Smooth muscle cell (in vitro differentiated cells): ENCODE measurements around the gene TUFT1. TPM values are rescaled to one million over a fixed set of nuclear protein-coding genes. Genes with fewer than 3 reads are reported as not detected.

Source experiments
- DNase-seq: peaks from one replicate; lab custom pipeline; 2025; ENCODE audit not compliant: unreplicated experiment; lab: John Stamatoyannopoulos, UW
- H2AFZ ChIP-seq: fragments of 200-600 bp; sonication (generic); 2 replicates; pipeline ENCODE4 v1.6.0; 2016; ENCODE audit warnings: antibody characterized with exemption, low read depth, mild to moderate bottlenecking
- H3F3A ChIP-seq: fragments of 200-600 bp; sonication (generic); 2 replicates; pipeline ENCODE4 v1.6.0; 2017; ENCODE audit warnings: antibody characterized with exemption, low read depth
- H3K27ac ChIP-seq: fragments of 200-600 bp; sonication (generic); 2 replicates; pipeline ENCODE4 v1.5.1; 2016; ENCODE audit warnings: low read depth, mild to moderate bottlenecking
- H3K27me3 ChIP-seq: fragments of 200-600 bp; sonication (generic); 2 replicates; pipeline ENCODE4 v1.6.1; 2016; ENCODE audit warnings: low read depth, mild to moderate bottlenecking
- H3K36me3 ChIP-seq: fragments of 200-600 bp; sonication (generic); 2 replicates; pipeline ENCODE4 v1.5.1; 2016; ENCODE audit warnings: low read depth
- H3K4me1 ChIP-seq: fragments of 200-600 bp; sonication (generic); 2 replicates; pipeline ENCODE4 v1.5.1; 2016; ENCODE audit warnings: low read depth
- H3K4me2 ChIP-seq: fragments of 200-600 bp; sonication (generic); 2 replicates; pipeline ENCODE4 v1.6.0; 2016; ENCODE audit warnings: mild to moderate bottlenecking
- H3K4me3 ChIP-seq: fragments of 200-600 bp; sonication (generic); 2 replicates; pipeline ENCODE4 v1.5.1; 2016; ENCODE audit warnings: mild to moderate bottlenecking
- H3K79me2 ChIP-seq: fragments of 200-600 bp; sonication (generic); 2 replicates; pipeline ENCODE4 v1.6.0; 2016; ENCODE audit warnings: low read depth, mild to moderate bottlenecking
- H3K9ac ChIP-seq: fragments of 200-600 bp; sonication (generic); 2 replicates; pipeline ENCODE4 v1.6.0; 2016; ENCODE audit warnings: low read depth
- H3K9me3 ChIP-seq: fragments of 200-600 bp; sonication (generic); replicated peaks from 2 replicates; pipeline ENCODE4 v1.5.1; 2016; ENCODE audit warnings: low read depth
- H4K20me1 ChIP-seq: fragments of 200-600 bp; sonication (generic); 2 replicates; pipeline ENCODE4 v1.6.0; 2016; ENCODE audit warnings: low read depth
- CTCF ChIP-seq: fragments of 200-600 bp; sonication (generic); IDR thresholded peaks from 2 replicates; pipeline ENCODE4 v1.5.1; 2017; ENCODE audit warnings: borderline replicate concordance, mild to moderate bottlenecking, antibody characterized with exemption; ENCODE audit not compliant: insufficient read depth, poor library complexity, severe bottlenecking
- WGBS: methylation state at CpG from one replicate; pipeline ENCODE4 v1.1.7; 2016; ENCODE audit warnings: low lambda C conversion rate; 5-methylcytosine and 5-hydroxymethylcytosine counted together
- polyA plus RNA-seq: library from polyadenylated mRNA; unstranded; fragments of >200 nt; fragmentation: Nextera tagmentation; extraction: Ambion mirVana; gene quantifications from 2 replicates; pipeline ENCODE4 v1.2.1, GENCODE V29; 2016
- total RNA-seq: library from RNA; depleted of rRNA; stranded (reverse); fragments of >200 nt; gene quantifications from 2 replicates; pipeline ENCODE4 v1.2.3, GENCODE V29; 2014

The TUFT1 gene
- total and polyA plus RNA-seq, 2 experiments from 2014 or later = 15.1 to 20.0 TPM

DNA sequence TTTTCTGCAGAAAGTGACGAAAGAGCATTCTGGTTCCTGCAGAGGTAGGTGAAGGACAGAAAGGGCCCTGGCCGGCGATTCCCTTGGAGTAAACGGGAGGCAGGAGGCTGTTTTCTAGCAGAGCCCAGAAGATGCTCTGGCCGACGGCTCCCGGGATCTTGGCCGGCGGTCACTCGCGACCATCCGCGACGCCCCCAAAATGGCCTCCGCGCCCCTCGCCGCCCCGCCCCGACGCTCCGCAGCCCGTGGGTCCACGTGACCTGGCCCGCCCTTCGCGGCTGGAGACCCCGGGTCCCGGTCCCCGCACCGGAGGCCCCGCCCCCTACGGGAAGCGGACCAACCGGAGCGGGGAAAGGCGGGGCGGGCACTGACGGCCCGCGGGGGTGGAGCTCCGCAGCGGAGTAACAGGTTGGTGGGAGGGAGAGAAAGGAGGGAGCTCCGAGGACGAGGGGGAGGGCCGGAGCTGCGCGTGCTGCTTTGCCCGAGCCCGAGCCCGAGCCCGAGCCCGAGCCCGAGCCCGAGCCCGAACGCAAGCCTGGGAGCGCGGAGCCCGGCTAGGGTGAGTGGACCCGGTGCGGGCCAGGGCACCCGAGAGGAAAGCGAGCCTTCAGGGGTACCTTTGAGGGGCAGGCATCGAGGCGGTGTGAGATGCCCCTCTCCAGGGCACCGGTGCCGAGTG lies 29.0 kb upstream of the TUFT1 start, which contains the start of gene CGN:
TSS of gene CGN (plus strand) at position 431 of the 679 bp plus-strand sequence. CDS start 7,133 bp downstream, outside the sequence.
- H3K36me3 ChIP-seq = no peaks in the 10 kb centered on the region
- peaks cover 4% of the 10 kb centered on the region for H3F3A ChIP-seq
- H3K79me2 ChIP-seq = no peaks in the 10 kb centered on the region
- peaks cover 29% of the 10 kb centered on the region for H3K4me1 ChIP-seq
- H3K27me3 ChIP-seq = peaks cover 5% of the 10 kb centered on the region
- 2% methylated on average over 26 of the region's 68 CpGs for WGBS
- no peak for TF ChIP-seq CTCF
- H3K4me2 ChIP-seq = peak within 1 kb of the TSS; percentile 89
- peak within 1 kb of the TSS; percentile 14 for H2AFZ ChIP-seq
- DNase-seq = peak; percentile 20
- no peak within 1 kb of the TSS for H3K9ac ChIP-seq
- no peaks in the 10 kb centered on the region for H3K9me3 ChIP-seq
- H3K27ac ChIP-seq = no peak within 1 kb of the TSS
- no peaks in the 10 kb centered on the region for H4K20me1 ChIP-seq
- H3K4me3 ChIP-seq = peak within 1 kb of the TSS; percentile 62

DNA sequence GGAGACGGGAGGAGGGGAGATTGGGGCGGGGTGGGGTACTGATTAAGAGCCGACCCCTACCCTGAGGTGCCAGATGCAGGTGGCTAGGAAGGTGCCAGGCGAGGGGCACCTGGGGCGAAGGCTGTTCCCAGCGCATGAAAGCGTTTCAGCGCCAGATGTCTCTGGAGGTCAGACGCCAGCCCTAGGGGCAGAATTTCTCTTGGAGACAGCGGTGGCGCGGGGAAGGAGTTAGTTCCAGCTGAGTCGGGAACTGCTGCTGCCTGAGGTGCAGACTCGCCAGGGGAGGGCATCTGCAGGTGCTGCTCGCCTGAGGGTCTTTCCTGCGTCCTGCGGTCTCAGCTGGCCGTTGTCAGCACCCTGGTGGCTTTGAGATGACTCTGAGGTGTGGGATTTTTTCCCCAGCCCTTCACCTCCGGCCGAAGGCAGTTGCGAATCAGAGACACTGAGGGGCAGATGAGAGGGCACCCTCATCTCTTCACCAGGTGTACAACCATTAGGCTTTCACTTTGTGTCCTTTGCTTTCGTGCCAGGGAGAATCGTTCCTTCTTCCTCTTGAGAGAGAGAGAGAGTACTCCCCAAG lies 28.4 kb upstream of the TUFT1 start:
- TF ChIP-seq CTCF = no peak
- H3K79me2 ChIP-seq = no peaks in the 10 kb centered on the region
- DNase-seq = no peak
- H3K36me3 ChIP-seq = no peaks in the 10 kb centered on the region
- H3F3A ChIP-seq = peaks cover 4% of the 10 kb centered on the region
- H2AFZ ChIP-seq = no peak overlapping the region
- no peaks in the 10 kb centered on the region for H3K9me3 ChIP-seq
- no peak overlapping the region for H3K9ac ChIP-seq
- peak overlapping the region; percentile 89 for H3K4me2 ChIP-seq
- peaks cover 29% of the 10 kb centered on the region for H3K4me1 ChIP-seq
- H3K27ac ChIP-seq = no peak overlapping the region
- no peaks in the 10 kb centered on the region for H4K20me1 ChIP-seq
- H3K27me3 ChIP-seq = peaks cover 5% of the 10 kb centered on the region
- peak overlapping the region; percentile 62 for H3K4me3 ChIP-seq
- 3% methylated on average over 15 of the region's 23 CpGs for WGBS

DNA sequence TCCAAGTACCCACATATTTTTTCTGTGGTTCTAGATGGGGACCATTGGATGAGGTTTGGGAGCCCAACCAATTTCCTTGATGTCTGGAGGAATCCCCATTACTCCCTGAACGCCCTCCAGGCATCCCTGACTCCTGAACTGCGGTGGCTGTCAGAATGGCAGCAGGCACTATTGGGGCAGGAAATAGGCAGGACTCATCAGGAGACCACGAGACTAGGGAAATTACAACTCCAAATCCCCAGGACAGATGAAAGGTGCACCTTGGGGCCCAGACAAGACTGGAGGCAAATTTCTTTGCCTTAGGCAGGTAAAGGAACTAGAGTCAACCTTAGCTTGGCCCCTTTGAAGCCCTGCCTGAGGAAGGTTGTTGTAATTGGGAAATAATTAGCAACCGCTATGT lies 27.8 kb upstream of the TUFT1 start:
- H3K9me3 ChIP-seq = no peaks in the 10 kb centered on the region
- H3K27ac ChIP-seq = peak overlapping the region; percentile 86
- H2AFZ ChIP-seq = no peak overlapping the region
- H3K27me3 ChIP-seq = peaks cover 5% of the 10 kb centered on the region
- no peaks in the 10 kb centered on the region for H3K36me3 ChIP-seq
- no peaks in the 10 kb centered on the region for H4K20me1 ChIP-seq
- H3K4me3 ChIP-seq = peak overlapping the region; percentile 62
- 23% methylated on average over 4 of the region's 4 CpGs for WGBS
- no peak for TF ChIP-seq CTCF
- H3K9ac ChIP-seq = no peak overlapping the region
- peak overlapping the region; percentile 89 for H3K4me2 ChIP-seq
- H3K79me2 ChIP-seq = no peaks in the 10 kb centered on the region
- H3F3A ChIP-seq = peaks cover 4% of the 10 kb centered on the region
- no peak for DNase-seq
- peaks cover 29% of the 10 kb centered on the region for H3K4me1 ChIP-seq
